Measurements from ENCODE around the gene EXOC4. TPM values are rescaled to one million over a fixed set of nuclear protein-coding genes. Genes with fewer than 3 reads are reported as not detected.

The EXOC4 gene
- total and polyA plus RNA-seq, 2 donors (not counting 3 experiments of a cell fraction or from before 2014, with no cell fraction given), result 20.3 to 73.1 TPM

- no peak for FAIRE-seq
- no TSS peak for BruUV-seq (replicated peaks)
- dilution Hi-C loops (cut with MboI; ENCODE audit: extremely low pct_ligation_motif_present, low sequenced_read_pairs) (no loop called here), intact Hi-C loops (cut with micrococcal nuclease) (no loop called here)
- ChIA-PET POLR2A (no interaction called here), CTCF (no interaction called here)
- no peaks in the 10 kb centered on the region for H3K79me2 ChIP-seq (ENCODE audit: control insufficient read depth, insufficient read depth, low read length)
- no peak overlapping the region for H3K9ac ChIP-seq (replicated peaks; ENCODE audit: extremely low read depth, insufficient read depth, low read length)
- no peaks in the 10 kb centered on the region for H3K27me3 ChIP-seq (ENCODE audit: control insufficient read depth in 2 of 2, insufficient read depth in 2 of 2, low read length in 2 of 2)
- no peak overlapping the region for H3K4me3 ChIP-seq (replicated peaks in 1 of 3; ENCODE audit: insufficient read depth in 1 of 3, low read depth in 1 of 3, low read length in 3 of 3)
- H3K9me3 ChIP-seq (replicated peaks; ENCODE audit: control insufficient read depth, insufficient read depth, low read length), result no peaks in the 10 kb centered on the region
- H3K4me2 ChIP-seq (ENCODE audit: insufficient read depth, low read length), result no peak overlapping the region
- TF ChIP-seq POLR2AphosphoS5 (IDR thresholded peaks at IDR 0.05; ENCODE audit: insufficient read depth, low read depth, low read length) (no peak), GATA2 (IDR thresholded peaks at IDR 0.05; ENCODE audit: insufficient read depth, insufficient read length, low read depth, low read length) (no peak), POLR2A (IDR thresholded peaks at IDR 0.05; ENCODE audit: low read depth, low read length) (no peak), EZH2 (IDR thresholded peaks at IDR 0.05; ENCODE audit: borderline replicate concordance, low read depth, low read length, severe bottlenecking) (no peak), MYC (IDR thresholded peaks at IDR 0.05; ENCODE audit: low read depth, low read length) (no peak), JUN (IDR thresholded peaks at IDR 0.05; ENCODE audit: borderline replicate concordance, insufficient read depth, insufficient read length, low read depth) (no peak), FOS (IDR thresholded peaks at IDR 0.05; ENCODE audit: borderline replicate concordance, insufficient read depth, low read length) (no peak)
- TF ChIP-seq, protein P1, sequence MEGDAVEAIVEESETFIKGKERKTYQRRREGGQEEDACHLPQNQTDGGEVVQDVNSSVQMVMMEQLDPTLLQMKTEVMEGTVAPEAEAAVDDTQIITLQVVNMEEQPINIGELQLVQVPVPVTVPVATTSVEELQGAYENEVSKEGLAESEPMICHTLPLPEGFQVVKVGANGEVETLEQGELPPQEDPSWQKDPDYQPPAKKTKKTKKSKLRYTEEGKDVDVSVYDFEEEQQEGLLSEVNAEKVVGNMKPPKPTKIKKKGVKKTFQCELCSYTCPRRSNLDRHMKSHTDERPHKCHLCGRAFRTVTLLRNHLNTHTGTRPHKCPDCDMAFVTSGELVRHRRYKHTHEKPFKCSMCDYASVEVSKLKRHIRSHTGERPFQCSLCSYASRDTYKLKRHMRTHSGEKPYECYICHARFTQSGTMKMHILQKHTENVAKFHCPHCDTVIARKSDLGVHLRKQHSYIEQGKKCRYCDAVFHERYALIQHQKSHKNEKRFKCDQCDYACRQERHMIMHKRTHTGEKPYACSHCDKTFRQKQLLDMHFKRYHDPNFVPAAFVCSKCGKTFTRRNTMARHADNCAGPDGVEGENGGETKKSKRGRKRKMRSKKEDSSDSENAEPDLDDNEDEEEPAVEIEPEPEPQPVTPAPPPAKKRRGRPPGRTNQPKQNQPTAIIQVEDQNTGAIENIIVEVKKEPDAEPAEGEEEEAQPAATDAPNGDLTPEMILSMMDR (IDR thresholded peaks at IDR 0.05; ENCODE audit: extremely low read depth in 1 of 2, insufficient read depth in 1 of 2, low read depth in 1 of 2, low read length in 2 of 2), result no peak
- TF ChIP-seq, protein P2, sequence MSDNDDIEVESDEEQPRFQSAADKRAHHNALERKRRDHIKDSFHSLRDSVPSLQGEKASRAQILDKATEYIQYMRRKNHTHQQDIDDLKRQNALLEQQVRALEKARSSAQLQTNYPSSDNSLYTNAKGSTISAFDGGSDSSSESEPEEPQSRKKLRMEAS (IDR thresholded peaks at IDR 0.05; ENCODE audit: insufficient read depth, insufficient read length), result no peak
- no peaks in the 10 kb centered on the region for H3K4me1 ChIP-seq (ENCODE audit: control insufficient read depth, extremely low read depth, insufficient read depth, low read length)
- H3K9me1 ChIP-seq (replicated peaks; ENCODE audit: control insufficient read depth, extremely low read depth, insufficient read depth, low read length), result no peaks in the 10 kb centered on the region
- H2AFZ ChIP-seq (ENCODE audit: low read depth, low read length), result no peak overlapping the region
- no peak overlapping the region for H3K27ac ChIP-seq (ENCODE audit: insufficient read depth, low read depth, low read length)
- DNase-seq (ENCODE audit: low read depth, low spot score), result no peak
- no peaks in the 10 kb centered on the region for H3K36me3 ChIP-seq (ENCODE audit: control insufficient read depth in 2 of 2, extremely low read depth in 1 of 2, insufficient read depth in 2 of 2, low read length in 2 of 2)
- no peaks in the 10 kb centered on the region for H4K20me1 ChIP-seq (replicated peaks; ENCODE audit: control insufficient read depth, extremely low read depth, insufficient read depth, low read length)
Observed at GRCh38 chr7:133662830-133663229, 410.0 kb downstream of the EXOC4 start.
